H9 (cell line): Measurements from ENCODE around the gene EPHA1. TPM values are rescaled to one million over a fixed set of nuclear protein-coding genes. Genes with fewer than 3 reads are reported as not detected.

ENCODE experiments used
- DNase-seq: peaks from one replicate; pipeline ENCODE4 v3.0.0-alpha.2; 2017
- H2AFZ ChIP-seq: one replicate; pipeline ENCODE4 v1.6.1; 2013; ENCODE audit warnings: mild to moderate bottlenecking, low read length, control low read depth, moderate library complexity
- H2AK5ac ChIP-seq: 2 replicates; pipeline ENCODE4 v1.6.1; 2013; ENCODE audit warnings: low read length, control low read depth, mixed read lengths; ENCODE audit not compliant: insufficient read length
- H2BK120ac ChIP-seq: one replicate; pipeline ENCODE4 v1.6.1; 2013; ENCODE audit warnings: low read depth, mild to moderate bottlenecking, low read length, control low read depth, inconsistent platforms; ENCODE audit not compliant: poor library complexity, severe bottlenecking
- H2BK12ac ChIP-seq: 2 replicates; pipeline ENCODE4 v1.6.1; 2013; ENCODE audit warnings: low read length, control low read depth, mixed read lengths, low read depth; ENCODE audit not compliant: insufficient read length
- H2BK15ac ChIP-seq: 2 replicates; pipeline ENCODE4 v1.6.1; 2013; ENCODE audit warnings: low read depth, low read length, control low read depth
- H2BK20ac ChIP-seq: one replicate; pipeline ENCODE4 v1.6.1; 2013; ENCODE audit warnings: low read depth, mild to moderate bottlenecking, low read length, control low read depth, inconsistent platforms; ENCODE audit not compliant: poor library complexity, severe bottlenecking
- H2BK5ac ChIP-seq: 2 replicates; pipeline ENCODE4 v1.6.1; 2013; ENCODE audit warnings: low read length, control low read depth, mixed read lengths; ENCODE audit not compliant: insufficient read length
- H3K14ac ChIP-seq: 2 replicates; pipeline ENCODE4 v1.6.1; 2013; ENCODE audit warnings: low read length, control low read depth; ENCODE audit not compliant: insufficient read depth
- H3K18ac ChIP-seq: 2 replicates; pipeline ENCODE4 v1.6.1; 2013; ENCODE audit warnings: low read depth, mild to moderate bottlenecking, mixed read lengths, low read length, control low read depth; ENCODE audit not compliant: insufficient read length
- H3K23ac ChIP-seq: 2 replicates; pipeline ENCODE4 v1.6.1; 2013; ENCODE audit warnings: low read length, control low read depth, mixed read lengths, low read depth; ENCODE audit not compliant: insufficient read length
- H3K23me2 ChIP-seq: 2 replicates; pipeline ENCODE4 v1.6.1; 2013; ENCODE audit warnings: low read depth, mild to moderate bottlenecking, mixed read lengths, low read length, control low read depth; ENCODE audit not compliant: insufficient read length, poor library complexity, severe bottlenecking
- H3K27ac ChIP-seq: 2 replicates; pipeline ENCODE4 v1.5.1; 2013; ENCODE audit warnings: low read length, control low read depth, mixed read lengths, low read depth; ENCODE audit not compliant: insufficient read length
- H3K27me3 ChIP-seq: 2 replicates; pipeline ENCODE4 v1.6.1; 2013; ENCODE audit warnings: low read length, control low read depth, inconsistent platforms; ENCODE audit not compliant: insufficient read depth
- H3K4ac ChIP-seq: 2 replicates; pipeline ENCODE4 v1.6.1; 2013; ENCODE audit warnings: low read depth, mild to moderate bottlenecking, control low read depth, inconsistent platforms, low read length, moderate library complexity
- H3K4me1 ChIP-seq: 2 replicates; pipeline ENCODE4 v1.6.1; 2013; ENCODE audit warnings: low read length, control low read depth, inconsistent platforms; ENCODE audit not compliant: insufficient read depth
- H3K4me2 ChIP-seq: 2 replicates; pipeline ENCODE4 v1.6.1; 2013; ENCODE audit warnings: low read length, control low read depth, mixed read lengths; ENCODE audit not compliant: insufficient read length, insufficient read depth
- H3K56ac ChIP-seq: 2 replicates; pipeline ENCODE4 v1.6.1; 2013; ENCODE audit warnings: low read depth, mild to moderate bottlenecking, mixed read lengths, low read length, control low read depth; ENCODE audit not compliant: insufficient read length
- H3K79me1 ChIP-seq: 2 replicates; pipeline ENCODE4 v1.6.1; 2013; ENCODE audit warnings: low read depth, mild to moderate bottlenecking, moderate library complexity, low read length, control low read depth, inconsistent platforms; ENCODE audit not compliant: insufficient read depth, poor library complexity, severe bottlenecking
- H3K79me2 ChIP-seq: 2 replicates; pipeline ENCODE4 v1.6.1; 2013; ENCODE audit warnings: low read length, control low read depth, inconsistent platforms; ENCODE audit not compliant: insufficient read depth
- H3K9ac ChIP-seq: 2 replicates; pipeline ENCODE4 v1.6.1; 2013; ENCODE audit warnings: low read length, control low read depth, mixed read lengths; ENCODE audit not compliant: insufficient read length; ENCODE audit errors: extremely low read depth
- H3K9me3 ChIP-seq: one replicate; pipeline ENCODE4 v1.6.1; 2013; ENCODE audit warnings: low read depth, low read length, inconsistent platforms; ENCODE audit not compliant: control insufficient read depth
- H3T11ph ChIP-seq: one replicate; pipeline ENCODE4 v1.6.1; 2013; ENCODE audit warnings: mild to moderate bottlenecking, low read length, control low read depth, inconsistent platforms
- H4K20me1 ChIP-seq: one replicate; pipeline ENCODE4 v1.6.1; 2013; ENCODE audit not compliant: control insufficient read depth, insufficient read length, insufficient read depth
- H4K5ac ChIP-seq: 2 replicates; pipeline ENCODE4 v1.6.1; 2013; ENCODE audit warnings: low read depth, mild to moderate bottlenecking, mixed read lengths, low read length, control low read depth; ENCODE audit not compliant: insufficient read length
- H4K8ac ChIP-seq: replicated peaks from 2 replicates; pipeline ENCODE4 v1.6.1; 2013; ENCODE audit warnings: low read length, control low read depth, mixed read lengths, low read depth; ENCODE audit not compliant: insufficient read length
- H4K91ac ChIP-seq: 2 replicates; pipeline ENCODE4 v1.6.1; 2013; ENCODE audit warnings: low read depth, mild to moderate bottlenecking, moderate library complexity, mixed read lengths, low read length, control low read depth; ENCODE audit not compliant: insufficient read length
- H3K27ac Mint-ChIP-seq, 3 experiments: 2 replicates in 2 of 3; 3 replicates in 1 of 3; pipeline ENCODE4 v1.8.0; 2020 to 2021; ENCODE audit warnings: mixed read lengths in 3 of 3, mild to moderate bottlenecking in 1 of 3, moderate library complexity in 1 of 3
- H3K27me3 Mint-ChIP-seq: 2 replicates; pipeline ENCODE4 v1.8.0; 2021; ENCODE audit warnings: low read depth, mild to moderate bottlenecking, moderate library complexity, mixed read lengths
- H3K36me3 Mint-ChIP-seq, 3 experiments: 2 replicates in 2 of 3; 3 replicates in 1 of 3; pipeline ENCODE4 v1.8.0; 2020 to 2021; ENCODE audit warnings: low read depth in 3 of 3, mixed read lengths in 3 of 3; ENCODE audit not compliant: insufficient read depth in 1 of 3
- H3K4me1 Mint-ChIP-seq, 2 experiments: 2 replicates each; pipeline ENCODE4 v1.8.0; 2020; ENCODE audit warnings: mixed read lengths in 2 of 2
- H3K4me3 Mint-ChIP-seq, 2 experiments: 2 replicates in 1 of 2; 3 replicates in 1 of 2; pipeline ENCODE4 v1.8.0; 2020 to 2021; ENCODE audit warnings: mild to moderate bottlenecking in 2 of 2, mixed read lengths in 2 of 2, moderate library complexity in 1 of 2
- H3K9me3 Mint-ChIP-seq, 2 experiments: 2 replicates in 1 of 2; 3 replicates in 1 of 2; pipeline ENCODE4 v1.8.0; 2020; ENCODE audit warnings: mild to moderate bottlenecking in 2 of 2, mixed read lengths in 2 of 2, moderate library complexity in 1 of 2
- CTCF ChIP-seq: fragments of 200-600 bp; sonication (generic); conservative IDR thresholded peaks from 3 replicates; pipeline ENCODE4 v1.8.0; 2021; ENCODE audit warnings: antibody characterized with exemption, mild to moderate bottlenecking
- WGBS: extraction: QIAGEN DNeasy Blood & Tissue Kit; methylation state at CpG from one replicate; pipeline ENCODE4 v1.1.7; 2013; ENCODE audit warnings: missing lambda C conversion rate, low lambda C conversion rate, mixed read lengths; ENCODE audit not compliant: insufficient read length; ENCODE audit errors: extremely low coverage; 5-methylcytosine and 5-hydroxymethylcytosine counted together
- total RNA-seq: library from RNA; stranded (reverse); gene quantifications from 2 replicates; pipeline ENCODE4 v1.2.1, GENCODE V29; 2021

The EPHA1 gene
- total RNA-seq, 1 experiment from 2014 or later = 109 TPM

- H3K14ac ChIP-seq = peak overlapping the region; percentile 88
- no peak overlapping the region for H2AK5ac ChIP-seq
- no peak overlapping the region for H3K4ac ChIP-seq
- Mint-ChIP-seq H3K4me1 (peaks cover 21 to 23% of the 10 kb centered on the region in 2 experiments), H3K4me3 (peak overlapping the region in 1 of 2 experiments; percentile 76; a peak in 4 of 5 replicates), H3K9me3 (no peaks in the 10 kb centered on the region), H3K27me3 (no peaks in the 10 kb centered on the region), H3K36me3 (peaks cover 5 to 9% (median 7%) of the 10 kb centered on the region in 3 experiments; a peak in 4 of 7 replicates), H3K27ac (no peak overlapping the region)
- H3T11ph ChIP-seq = no peak overlapping the region
- no peak overlapping the region for H4K8ac ChIP-seq
- peaks cover 2% of the 10 kb centered on the region for H4K20me1 ChIP-seq
- peak; percentile 28 for DNase-seq
- no peak overlapping the region for H2BK20ac ChIP-seq
- peaks cover 5% of the 10 kb centered on the region for H3K79me1 ChIP-seq
- H2BK5ac ChIP-seq = no peak overlapping the region
- no peak for TF ChIP-seq CTCF
- H3K27ac ChIP-seq = no peak overlapping the region
- peak overlapping the region; percentile 79 for H3K9ac ChIP-seq
- no peak overlapping the region for H4K91ac ChIP-seq
- no peak overlapping the region for H3K23ac ChIP-seq
- H3K4me2 ChIP-seq = peak overlapping the region; percentile 59
- H3K23me2 ChIP-seq = peaks cover 14% of the 10 kb centered on the region
- no peak overlapping the region for H4K5ac ChIP-seq
- H3K79me2 ChIP-seq = peaks cover 17% of the 10 kb centered on the region; the same call in 1 of the 2 replicates
- H3K4me1 ChIP-seq = peaks cover 5% of the 10 kb centered on the region; the same call in 1 of the 2 replicates
- H3K9me3 ChIP-seq = no peaks in the 10 kb centered on the region
- H3K56ac ChIP-seq = no peak overlapping the region
- no peak overlapping the region for H2BK120ac ChIP-seq
- no peak overlapping the region for H2AFZ ChIP-seq
- H3K18ac ChIP-seq = peak overlapping the region; percentile 85
- no peak overlapping the region for H2BK12ac ChIP-seq
- 0 out of 2 replicates have a peak, but pooled peaks cover 2% of the 10 kb centered on the region for H3K27me3 ChIP-seq
- no CpG with 5 or more reads among the region's 64 CpGs for WGBS
- H2BK15ac ChIP-seq = no peak overlapping the region
Measured at GRCh38 chr7:143381427-143382125, 27.1 kb downstream of the EPHA1 start.
